Skeletal muscle tissue (tissue), 4 donors: Measurements from ENCODE around the gene CCNE1. TPM values are rescaled to one million over a fixed set of nuclear protein-coding genes. Genes with fewer than 3 reads are reported as not detected.

ENCODE experiments used
- H3K27ac ChIP-seq: one replicate; pipeline ENCODE4 v1.7.0; 2013; ENCODE audit warnings: mild to moderate bottlenecking, low read depth, low read length, inconsistent platforms
- H3K27me3 ChIP-seq, 3 donors: one replicate each; pipeline ENCODE4 v1.7.0; 2013; ENCODE audit warnings: low read length in 3 of 3; ENCODE audit not compliant: control insufficient read depth in 3 of 3, insufficient read depth in 3 of 3
- H3K36me3 ChIP-seq, 3 donors: one replicate each; pipeline ENCODE4 v1.7.0; 2013; ENCODE audit warnings: low read length in 3 of 3; ENCODE audit not compliant: control insufficient read depth in 3 of 3, insufficient read depth in 3 of 3
- H3K4me1 ChIP-seq, 3 donors: one replicate each; pipeline ENCODE4 v1.7.0; 2013; ENCODE audit warnings: low read length in 3 of 3, mild to moderate bottlenecking in 3 of 3; ENCODE audit not compliant: control insufficient read depth in 3 of 3, insufficient read depth in 3 of 3
- H3K4me3 ChIP-seq, 3 donors: one replicate each; pipeline ENCODE4 v1.7.0; 2013; ENCODE audit warnings: low read length in 3 of 3
- H3K9ac ChIP-seq, 3 donors: one replicate each; pipeline ENCODE4 v1.7.0; 2013; ENCODE audit warnings: low read length in 3 of 3, mild to moderate bottlenecking in 3 of 3, moderate library complexity in 2 of 3, low read depth in 1 of 3
- H3K9me3 ChIP-seq, 3 donors: one replicate each; pipeline ENCODE4 v1.7.0; 2013; ENCODE audit warnings: low read length in 3 of 3; ENCODE audit not compliant: control insufficient read depth in 3 of 3
- total RNA-seq: library from RNA; depleted of rRNA; stranded (reverse); fragments of >200 nt; gene quantifications from one replicate; pipeline ENCODE4 v1.2.3, GENCODE V29; 2014
- donor health status: Osteomylitis.

Gene CCNE1
- total RNA-seq, 1 donor from 2014 or later, result 9.9 TPM

DNA sequence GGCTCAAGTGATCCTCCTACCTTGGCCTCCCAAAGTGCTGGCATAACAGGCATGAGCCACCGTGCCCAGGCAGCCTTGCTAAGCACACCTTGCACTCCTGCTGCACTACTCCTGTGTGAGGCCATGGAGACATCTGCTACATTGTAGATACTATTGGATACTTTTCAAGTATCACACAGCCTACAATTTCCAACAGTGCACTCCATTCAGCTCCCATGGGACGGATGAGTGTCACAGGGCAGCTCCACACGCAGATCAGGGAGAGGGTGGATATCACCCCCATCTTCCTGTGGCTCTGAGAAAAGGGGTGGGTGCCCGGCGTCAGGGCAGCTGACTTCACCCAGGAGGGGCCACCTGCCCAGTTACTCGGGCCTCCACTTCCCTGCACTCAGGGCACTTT lies 39.1 kb upstream of the CCNE1 start:
- Histone ChIP-seq H3K36me3 (no peaks in the 10 kb centered on the region), H3K9me3 (no peaks in the 10 kb centered on the region), H3K4me3 (no peak overlapping the region), H3K4me1 (no peaks in the 10 kb centered on the region), H3K27me3 (peaks cover 0 to 3% (median 1%) of the 10 kb centered on the region in 3 donors), H3K27ac (no peak overlapping the region), H3K9ac (no peak overlapping the region)

DNA sequence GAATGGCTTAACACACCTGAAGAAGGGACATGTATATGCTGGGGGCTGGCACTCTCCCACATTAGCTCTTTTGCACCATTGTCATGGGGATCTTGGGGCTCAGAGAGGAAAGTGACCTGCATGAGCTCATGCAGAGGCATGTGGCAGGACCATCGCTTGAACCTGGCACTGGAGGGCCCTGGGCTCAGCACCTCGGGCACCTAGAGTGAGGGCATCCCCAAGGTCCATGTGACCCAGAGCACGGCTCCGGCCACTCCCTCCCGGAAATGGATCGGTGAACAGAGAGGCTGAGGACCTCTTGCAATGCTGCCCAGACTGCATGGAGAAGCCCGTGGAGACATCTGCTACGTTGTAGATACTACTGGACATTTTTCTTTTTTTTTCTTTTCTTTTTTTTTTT lies 38.6 kb upstream of the CCNE1 start:
- no peak overlapping the region for H3K9ac ChIP-seq
- H3K36me3 ChIP-seq, result no peaks in the 10 kb centered on the region
- peaks cover 0 to 7% (median 5%) of the 10 kb centered on the region in 3 donors for H3K27me3 ChIP-seq
- no peak overlapping the region for H3K4me3 ChIP-seq
- H3K9me3 ChIP-seq, result no peaks in the 10 kb centered on the region
- no peak overlapping the region for H3K27ac ChIP-seq
- no peaks in the 10 kb centered on the region for H3K4me1 ChIP-seq

DNA sequence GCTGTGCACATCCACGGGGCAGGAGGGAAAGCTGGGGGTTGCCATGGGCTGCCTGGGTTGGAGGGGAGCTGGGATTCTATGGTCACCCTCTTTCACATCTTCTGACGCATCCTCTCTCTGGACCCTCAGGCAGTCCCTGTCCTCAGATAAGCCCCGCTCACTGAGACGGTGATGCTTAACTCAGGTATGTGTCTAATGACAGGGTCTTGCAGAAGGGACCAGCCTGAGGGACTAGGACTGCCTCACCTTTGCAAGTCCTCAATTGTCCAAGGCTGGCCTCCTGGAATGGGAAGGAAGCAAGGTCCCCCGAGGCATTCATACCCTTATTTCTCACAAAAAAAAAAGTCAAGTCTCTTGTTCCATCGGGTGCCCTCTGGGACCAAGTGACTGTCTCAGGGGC lies 37.7 kb upstream of the CCNE1 start:
- H3K36me3 ChIP-seq, result no peaks in the 10 kb centered on the region
- no peaks in the 10 kb centered on the region for H3K4me1 ChIP-seq
- no peaks in the 10 kb centered on the region for H3K9me3 ChIP-seq
- H3K9ac ChIP-seq, result no peak overlapping the region
- H3K27ac ChIP-seq, result no peak overlapping the region
- H3K27me3 ChIP-seq, result peaks cover 0 to 12% (median 5%) of the 10 kb centered on the region in 3 donors
- no peak overlapping the region for H3K4me3 ChIP-seq

DNA sequence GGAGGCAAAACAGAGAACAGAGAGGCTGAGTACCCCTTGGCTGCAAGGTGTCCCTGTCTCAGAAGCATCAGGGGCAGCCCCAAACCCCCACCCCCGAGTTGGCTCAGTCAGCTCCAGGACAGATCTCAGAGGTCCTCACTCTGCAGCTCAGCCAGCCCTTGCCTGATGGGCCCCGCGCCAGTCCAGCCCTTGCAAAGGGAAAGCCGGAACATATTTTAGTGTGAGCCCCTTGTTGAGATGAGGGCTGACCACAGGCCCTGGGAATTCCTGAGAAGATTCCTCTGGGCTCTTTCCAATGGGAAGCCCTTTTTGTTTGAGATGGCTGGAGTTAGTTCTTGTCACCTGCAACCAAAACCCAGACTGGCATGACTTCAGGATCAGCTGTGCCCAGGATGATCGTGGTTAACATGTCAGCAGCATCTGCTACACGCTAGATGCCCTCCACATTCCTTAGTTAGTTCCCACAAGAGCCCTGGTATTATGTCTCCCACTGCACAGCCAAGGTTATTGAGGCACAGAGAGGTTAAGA lies 33.9 kb upstream of the CCNE1 start:
- Histone ChIP-seq H3K36me3 (no peaks in the 10 kb centered on the region), H3K4me3 (no peak overlapping the region), H3K27me3 (peaks cover 0 to 18% (median 14%) of the 10 kb centered on the region in 3 donors), H3K9ac (no peak overlapping the region), H3K4me1 (no peaks in the 10 kb centered on the region), H3K27ac (no peak overlapping the region), H3K9me3 (no peaks in the 10 kb centered on the region)

DNA sequence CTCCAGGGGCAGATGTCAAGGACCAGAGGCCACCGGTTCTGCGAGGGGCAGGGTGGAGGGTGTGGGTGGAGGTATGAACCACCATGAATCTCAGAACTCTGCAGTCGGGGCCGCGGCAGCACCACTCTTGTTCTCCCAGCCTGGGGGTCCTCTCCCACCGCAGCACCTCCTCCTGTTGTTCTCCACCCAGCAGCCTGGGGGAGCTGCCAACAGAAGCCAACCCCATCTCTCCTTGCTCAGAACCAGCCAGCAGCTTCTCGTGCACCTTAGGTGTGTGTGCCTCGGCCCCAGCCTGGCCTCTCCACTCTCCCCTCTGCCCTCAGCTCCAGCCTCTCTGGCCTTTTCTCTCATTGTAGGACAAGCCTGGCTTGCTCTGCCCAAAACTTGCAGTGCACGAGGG lies 31.9 kb upstream of the CCNE1 start:
- H3K9me3 ChIP-seq, result no peaks in the 10 kb centered on the region
- no peaks in the 10 kb centered on the region for H3K36me3 ChIP-seq
- H3K27me3 ChIP-seq, result peaks cover 0 to 15% (median 14%) of the 10 kb centered on the region in 3 donors
- H3K4me1 ChIP-seq, result no peaks in the 10 kb centered on the region
- no peak overlapping the region for H3K27ac ChIP-seq
- no peak overlapping the region for H3K4me3 ChIP-seq
- no peak overlapping the region for H3K9ac ChIP-seq

DNA sequence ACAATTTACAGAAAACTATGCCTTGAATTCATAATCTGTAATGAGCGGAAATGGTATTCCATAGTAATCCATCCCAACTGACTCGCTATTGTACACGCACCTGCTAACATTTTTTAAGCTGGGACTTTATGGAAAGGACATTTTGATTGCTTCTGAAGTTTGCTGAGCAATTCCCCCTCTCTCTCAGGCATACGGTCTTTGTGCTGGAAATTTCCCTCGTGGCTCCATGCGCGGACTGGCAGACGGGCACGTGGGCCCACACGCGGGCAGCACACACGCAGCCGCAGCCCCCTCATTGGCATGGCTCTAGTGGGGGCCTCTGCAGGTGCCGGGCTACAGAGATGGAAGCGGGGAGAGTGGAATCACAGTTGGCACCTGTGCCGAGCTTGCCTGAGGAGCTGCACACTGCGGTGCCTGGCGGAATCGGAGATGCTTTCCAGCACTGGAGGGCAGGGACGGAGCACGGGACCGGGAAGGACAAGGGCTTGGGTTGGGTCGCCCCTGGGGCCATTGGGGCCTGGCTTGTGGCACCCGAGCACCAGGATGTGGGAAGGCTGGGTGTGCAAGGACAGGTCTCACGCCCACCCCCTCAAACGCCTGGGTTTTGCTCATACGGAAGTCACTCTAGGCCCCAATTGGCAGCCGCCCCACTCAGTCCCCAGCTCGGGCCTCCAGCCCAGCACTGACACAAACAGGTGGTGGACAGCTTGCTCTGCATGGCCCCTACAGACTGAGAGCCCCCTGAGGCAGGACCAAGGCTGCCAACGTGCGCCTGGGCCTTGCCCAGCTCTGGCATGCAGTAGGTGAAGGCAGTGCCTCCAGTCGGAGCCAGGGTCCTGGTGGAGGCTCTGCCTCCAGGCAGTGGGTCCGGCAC lies 30.2 kb upstream of the CCNE1 start:
- Histone ChIP-seq H3K27me3 (peaks cover 0 to 15% (median 14%) of the 10 kb centered on the region in 3 donors), H3K36me3 (no peaks in the 10 kb centered on the region), H3K9me3 (no peaks in the 10 kb centered on the region), H3K4me1 (no peaks in the 10 kb centered on the region), H3K9ac (no peak overlapping the region), H3K27ac (no peak overlapping the region), H3K4me3 (no peak overlapping the region)

DNA sequence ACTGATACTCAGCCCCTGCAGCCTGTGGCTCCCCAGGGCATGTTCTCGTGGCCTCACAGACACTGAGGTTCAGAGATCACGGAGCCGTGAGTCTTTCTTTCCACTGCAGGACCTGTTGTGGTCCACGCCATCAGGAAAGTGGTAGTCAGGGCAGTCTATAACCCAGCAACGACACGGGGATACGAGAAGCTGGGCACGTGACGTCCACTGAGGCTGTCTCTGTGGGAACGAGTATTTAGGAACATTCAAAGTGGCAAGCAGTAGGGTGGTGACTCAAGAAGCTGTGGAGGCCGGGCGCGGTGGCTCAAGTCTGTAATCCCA lies 29.6 kb upstream of the CCNE1 start:
- no peak overlapping the region for H3K27ac ChIP-seq
- H3K9me3 ChIP-seq, result no peaks in the 10 kb centered on the region
- no peak overlapping the region for H3K4me3 ChIP-seq
- no peaks in the 10 kb centered on the region for H3K36me3 ChIP-seq
- H3K4me1 ChIP-seq, result no peaks in the 10 kb centered on the region
- H3K9ac ChIP-seq, result no peak overlapping the region
- peaks cover 0 to 15% (median 14%) of the 10 kb centered on the region in 3 donors for H3K27me3 ChIP-seq

DNA sequence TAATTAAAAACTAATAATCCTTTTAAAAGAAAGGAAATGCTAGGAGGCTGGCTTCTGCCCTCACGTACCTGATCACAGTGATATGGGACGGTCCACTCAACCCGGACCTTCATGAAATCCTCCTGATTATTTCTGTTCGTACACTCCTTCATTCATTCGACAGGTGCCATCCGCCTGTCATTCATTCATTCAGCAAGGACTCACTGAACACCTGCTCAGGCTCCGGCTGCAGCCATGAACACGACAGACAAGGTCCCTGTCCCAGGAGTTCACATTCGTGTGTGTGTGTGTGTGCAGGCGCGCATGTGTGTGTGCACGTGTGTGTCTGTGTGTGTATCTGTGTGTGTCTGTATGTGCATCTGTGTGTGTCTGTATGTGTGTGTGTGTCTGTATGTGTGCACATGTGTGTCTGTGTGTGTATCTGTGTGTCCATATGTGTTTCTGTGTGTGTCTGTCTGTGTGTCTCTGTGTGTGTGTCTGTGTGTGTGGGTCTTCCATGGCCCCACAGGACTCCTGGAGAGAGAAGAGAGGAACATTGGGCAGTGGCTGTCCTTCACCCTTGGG lies 28.1 kb upstream of the CCNE1 start:
- Histone ChIP-seq H3K36me3 (no peaks in the 10 kb centered on the region), H3K9ac (no peak overlapping the region), H3K9me3 (no peaks in the 10 kb centered on the region), H3K4me3 (no peak overlapping the region), H3K4me1 (no peaks in the 10 kb centered on the region), H3K27me3 (peaks cover 0 to 9% (median 6%) of the 10 kb centered on the region in 3 donors), H3K27ac (no peak overlapping the region)

DNA sequence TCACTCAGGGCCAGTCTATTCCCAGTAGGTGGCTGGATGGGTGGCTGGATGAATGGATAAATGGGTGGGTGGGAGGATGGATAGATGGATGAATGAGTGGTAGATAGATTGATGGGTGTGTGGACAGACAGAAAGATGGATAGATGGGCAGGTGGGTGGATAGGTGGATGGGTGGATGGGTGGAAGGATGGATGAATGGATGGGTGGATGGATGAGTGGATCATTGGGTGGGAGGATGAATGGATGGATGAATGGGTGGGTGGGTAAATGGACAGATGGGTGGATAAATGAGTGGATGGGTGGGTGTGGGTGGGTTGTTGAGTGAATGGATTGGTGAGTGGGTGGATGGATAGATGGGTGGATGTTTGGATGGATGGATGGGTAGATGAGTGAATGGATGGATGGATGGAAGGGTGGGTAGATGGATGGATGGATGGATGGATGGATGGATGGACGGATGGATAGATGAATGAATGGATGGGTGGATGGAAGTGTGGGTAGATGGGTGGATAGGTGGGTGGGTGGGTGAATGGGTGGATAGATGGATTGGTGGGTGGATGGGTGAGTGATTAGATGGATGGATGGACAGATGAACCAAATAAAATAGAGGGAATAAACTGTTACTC lies 27.1 kb upstream of the CCNE1 start:
- H3K9me3 ChIP-seq, result no peaks in the 10 kb centered on the region
- H3K27me3 ChIP-seq, result peaks cover 0 to 9% (median 6%) of the 10 kb centered on the region in 3 donors
- no peaks in the 10 kb centered on the region for H3K36me3 ChIP-seq
- H3K4me1 ChIP-seq, result no peaks in the 10 kb centered on the region
- H3K9ac ChIP-seq, result no peak overlapping the region
- H3K27ac ChIP-seq, result no peak overlapping the region
- H3K4me3 ChIP-seq, result no peak overlapping the region

DNA sequence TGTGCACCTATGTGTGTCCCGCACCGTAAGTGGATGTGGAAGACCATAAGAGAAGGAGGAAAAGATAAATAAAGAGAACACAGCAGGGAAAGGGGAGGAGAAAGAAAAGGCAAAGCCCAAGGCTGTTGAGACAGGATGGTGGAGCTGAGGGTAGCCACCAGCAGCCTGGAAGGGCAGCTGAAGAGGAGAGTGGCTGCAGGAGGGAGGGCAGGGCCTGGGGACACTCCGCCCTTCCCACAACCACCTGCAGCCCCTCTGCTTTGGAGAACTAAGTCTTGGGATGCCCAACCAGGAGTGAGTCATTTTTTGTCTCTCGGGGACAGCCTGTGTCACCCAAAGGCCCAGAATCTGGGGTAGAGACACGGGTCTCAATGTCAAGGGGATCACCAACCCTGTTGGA lies 26.4 kb upstream of the CCNE1 start:
- Histone ChIP-seq H3K4me1 (no peaks in the 10 kb centered on the region), H3K36me3 (no peaks in the 10 kb centered on the region), H3K4me3 (no peak overlapping the region), H3K27me3 (peaks cover 0 to 6% (median 5%) of the 10 kb centered on the region in 3 donors), H3K9ac (no peak overlapping the region), H3K9me3 (no peaks in the 10 kb centered on the region), H3K27ac (no peak overlapping the region)
